ENCODE data around the gene TLE4.

Gene TLE4

DNA sequence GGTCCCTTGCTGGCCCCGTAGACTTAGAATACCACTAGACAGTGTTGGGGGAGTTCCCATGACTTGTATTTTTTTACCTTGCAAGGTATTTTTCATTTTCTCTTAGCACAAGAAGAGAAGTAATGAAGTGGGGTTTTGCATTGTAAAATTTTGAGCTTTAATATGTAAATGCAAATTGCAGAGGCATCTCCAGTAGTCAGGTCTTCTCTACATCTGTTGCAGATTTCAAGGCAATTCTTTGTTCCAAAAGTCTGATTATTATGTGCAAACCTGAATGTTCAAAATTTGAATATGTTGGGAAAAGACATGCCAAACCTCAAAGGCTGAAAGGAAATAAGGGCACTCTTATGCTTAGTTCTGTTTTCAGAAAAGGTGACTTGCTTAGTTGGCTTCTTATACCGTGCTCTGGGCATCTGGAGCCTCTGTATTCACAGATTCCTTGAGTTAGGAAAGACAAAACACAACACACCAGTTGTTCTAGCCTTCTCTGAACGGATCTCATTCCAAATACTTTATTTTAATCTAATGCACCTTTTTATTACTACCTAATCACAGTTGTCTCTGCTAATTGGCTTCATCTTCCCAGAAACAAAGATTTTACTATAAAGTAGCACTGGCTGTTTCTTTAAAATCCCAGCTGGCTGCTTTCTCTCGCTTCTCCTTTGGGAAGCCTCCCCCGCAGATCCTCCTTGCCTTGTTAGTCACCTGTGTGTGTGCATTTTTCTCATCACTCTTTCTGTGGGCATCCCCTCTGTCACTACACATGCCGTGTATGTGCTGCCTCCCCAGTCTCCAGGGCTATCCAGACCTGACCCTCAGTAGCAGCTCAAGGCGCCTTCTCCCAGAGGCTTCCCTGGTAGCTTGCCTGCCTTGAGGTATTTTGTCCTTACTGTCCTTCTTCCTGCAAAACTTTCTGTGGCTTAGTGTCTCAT lies 138.2 kb downstream of the TLE4 start:
- TF ChIP-seq, protein P1, sequence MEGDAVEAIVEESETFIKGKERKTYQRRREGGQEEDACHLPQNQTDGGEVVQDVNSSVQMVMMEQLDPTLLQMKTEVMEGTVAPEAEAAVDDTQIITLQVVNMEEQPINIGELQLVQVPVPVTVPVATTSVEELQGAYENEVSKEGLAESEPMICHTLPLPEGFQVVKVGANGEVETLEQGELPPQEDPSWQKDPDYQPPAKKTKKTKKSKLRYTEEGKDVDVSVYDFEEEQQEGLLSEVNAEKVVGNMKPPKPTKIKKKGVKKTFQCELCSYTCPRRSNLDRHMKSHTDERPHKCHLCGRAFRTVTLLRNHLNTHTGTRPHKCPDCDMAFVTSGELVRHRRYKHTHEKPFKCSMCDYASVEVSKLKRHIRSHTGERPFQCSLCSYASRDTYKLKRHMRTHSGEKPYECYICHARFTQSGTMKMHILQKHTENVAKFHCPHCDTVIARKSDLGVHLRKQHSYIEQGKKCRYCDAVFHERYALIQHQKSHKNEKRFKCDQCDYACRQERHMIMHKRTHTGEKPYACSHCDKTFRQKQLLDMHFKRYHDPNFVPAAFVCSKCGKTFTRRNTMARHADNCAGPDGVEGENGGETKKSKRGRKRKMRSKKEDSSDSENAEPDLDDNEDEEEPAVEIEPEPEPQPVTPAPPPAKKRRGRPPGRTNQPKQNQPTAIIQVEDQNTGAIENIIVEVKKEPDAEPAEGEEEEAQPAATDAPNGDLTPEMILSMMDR (IDR thresholded peaks at IDR 0.05; ENCODE audit: borderline replicate concordance, control extremely low read depth, extremely low read depth, insufficient read depth, missing control alignments): no peak
- in situ Hi-C loops (cut with MboI; ENCODE audit: low sequenced_read_pairs, unreplicated experiment): no loop called here
- no peak for DNase-seq (ENCODE audit: low spot score)

DNA sequence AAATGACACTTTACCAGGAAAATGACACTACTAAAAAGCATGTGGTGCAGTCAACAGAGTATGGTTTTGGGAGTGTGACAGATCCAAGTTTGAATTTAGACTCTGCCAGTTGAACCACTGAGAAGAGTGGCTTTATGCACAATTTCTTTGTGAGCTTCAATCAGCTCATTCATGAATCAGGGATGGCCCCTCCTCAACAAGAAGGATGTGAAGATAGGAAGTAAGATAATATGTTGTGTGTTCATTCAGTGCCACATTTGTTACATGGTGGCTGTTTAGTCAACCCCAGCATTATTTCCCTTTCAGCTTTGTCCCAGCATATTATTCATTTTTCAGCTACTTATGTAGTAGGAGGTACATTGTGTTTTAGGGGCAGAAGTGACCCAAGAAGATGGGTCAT lies 140.1 kb downstream of the TLE4 start:
- TF ChIP-seq, protein P1 (IDR thresholded peaks at IDR 0.05; ENCODE audit: borderline replicate concordance, control extremely low read depth, extremely low read depth, insufficient read depth, missing control alignments): no peak
- DNase-seq (ENCODE audit: low spot score): no peak
- in situ Hi-C loops (cut with MboI; ENCODE audit: low sequenced_read_pairs, unreplicated experiment): no loop called here

DNA sequence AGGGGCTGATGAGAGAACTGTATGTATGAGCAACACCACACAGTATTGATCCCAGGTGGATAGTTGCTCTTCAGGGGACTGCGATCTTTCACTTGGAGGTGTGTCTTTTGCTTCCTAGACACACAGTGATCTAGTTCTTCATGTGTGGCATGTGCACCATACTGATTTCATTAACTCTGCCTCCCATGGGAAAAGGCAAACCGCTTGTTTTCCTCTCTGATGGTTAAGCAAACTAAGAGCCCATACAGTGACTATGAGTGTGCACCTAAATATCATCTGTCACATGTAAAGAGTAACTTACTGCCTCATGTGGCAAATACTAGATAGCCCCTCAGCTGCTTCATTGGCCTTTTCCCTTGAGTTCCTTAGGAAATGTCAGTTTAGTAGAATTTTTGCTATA lies 147.3 kb downstream of the TLE4 start:
- DNase-seq (ENCODE audit: low spot score): no peak
- in situ Hi-C loops (cut with MboI; ENCODE audit: low sequenced_read_pairs, unreplicated experiment): no loop called here
- TF ChIP-seq, protein P1 (IDR thresholded peaks at IDR 0.05; ENCODE audit: borderline replicate concordance, control extremely low read depth, extremely low read depth, insufficient read depth, missing control alignments): no peak

DNA sequence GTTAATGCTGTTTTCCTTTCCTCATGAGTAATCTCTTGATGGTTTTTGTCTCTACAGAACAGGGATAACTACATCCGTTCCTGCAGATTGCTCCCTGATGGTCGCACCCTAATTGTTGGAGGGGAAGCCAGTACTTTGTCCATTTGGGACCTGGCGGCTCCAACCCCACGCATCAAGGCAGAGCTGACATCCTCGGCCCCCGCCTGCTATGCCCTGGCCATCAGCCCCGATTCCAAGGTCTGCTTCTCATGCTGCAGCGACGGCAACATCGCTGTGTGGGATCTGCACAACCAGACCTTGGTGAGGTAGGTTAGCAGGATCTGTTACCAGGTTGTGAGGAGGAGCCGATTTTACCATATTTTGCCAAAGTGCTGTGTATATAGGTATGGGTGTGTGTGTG lies 148.2 kb downstream of the TLE4 start:
- DNase-seq (ENCODE audit: low spot score): no peak
- in situ Hi-C loops (cut with MboI; ENCODE audit: low sequenced_read_pairs, unreplicated experiment): no loop called here

DNA sequence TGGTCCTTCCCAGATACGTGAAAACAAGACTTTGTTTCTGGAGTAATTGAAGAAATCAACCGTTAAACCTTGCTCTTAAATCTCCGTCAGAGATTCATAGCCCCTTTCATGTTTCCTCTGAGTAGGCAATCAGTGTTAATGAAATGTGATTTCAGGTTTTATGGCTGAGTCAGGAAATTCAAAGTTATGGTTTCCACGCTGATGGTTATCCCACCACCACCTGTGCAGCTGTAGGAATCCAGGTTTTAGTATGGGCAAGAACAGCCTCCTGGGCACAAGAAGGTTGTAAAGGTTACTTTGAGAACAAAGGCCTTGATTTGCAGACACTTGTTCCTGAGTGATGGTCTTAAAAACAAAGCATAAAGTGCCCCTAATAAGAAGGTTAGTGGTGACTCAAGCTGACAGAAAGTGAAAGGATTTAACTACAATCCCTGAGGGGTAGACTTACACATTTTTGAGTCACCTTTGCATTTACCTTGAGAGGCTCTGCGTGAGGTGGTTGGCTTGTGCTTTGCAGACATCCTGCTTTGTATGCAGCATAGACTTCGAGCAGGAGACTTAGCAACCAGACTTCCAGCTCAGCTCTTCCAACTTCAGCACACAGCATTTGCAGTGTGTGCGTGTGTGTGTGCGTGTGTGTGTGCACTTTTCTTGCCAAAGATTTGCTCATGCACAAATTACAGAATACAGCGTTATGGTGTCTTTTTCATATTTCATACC lies 159.6 kb downstream of the TLE4 start:
- TF ChIP-seq, protein P1 (IDR thresholded peaks at IDR 0.05; ENCODE audit: borderline replicate concordance, control extremely low read depth, extremely low read depth, insufficient read depth, missing control alignments): no peak
- DNase-seq (ENCODE audit: low spot score): no peak
- in situ Hi-C loops (cut with MboI; ENCODE audit: low sequenced_read_pairs, unreplicated experiment): no loop called here

More for the DNA sequence above, 148.2 kb downstream of the TLE4 start:
- TF ChIP-seq, protein P1 (IDR thresholded peaks at IDR 0.05; ENCODE audit: borderline replicate concordance, control extremely low read depth, extremely low read depth, insufficient read depth, missing control alignments): no peak

DNA sequence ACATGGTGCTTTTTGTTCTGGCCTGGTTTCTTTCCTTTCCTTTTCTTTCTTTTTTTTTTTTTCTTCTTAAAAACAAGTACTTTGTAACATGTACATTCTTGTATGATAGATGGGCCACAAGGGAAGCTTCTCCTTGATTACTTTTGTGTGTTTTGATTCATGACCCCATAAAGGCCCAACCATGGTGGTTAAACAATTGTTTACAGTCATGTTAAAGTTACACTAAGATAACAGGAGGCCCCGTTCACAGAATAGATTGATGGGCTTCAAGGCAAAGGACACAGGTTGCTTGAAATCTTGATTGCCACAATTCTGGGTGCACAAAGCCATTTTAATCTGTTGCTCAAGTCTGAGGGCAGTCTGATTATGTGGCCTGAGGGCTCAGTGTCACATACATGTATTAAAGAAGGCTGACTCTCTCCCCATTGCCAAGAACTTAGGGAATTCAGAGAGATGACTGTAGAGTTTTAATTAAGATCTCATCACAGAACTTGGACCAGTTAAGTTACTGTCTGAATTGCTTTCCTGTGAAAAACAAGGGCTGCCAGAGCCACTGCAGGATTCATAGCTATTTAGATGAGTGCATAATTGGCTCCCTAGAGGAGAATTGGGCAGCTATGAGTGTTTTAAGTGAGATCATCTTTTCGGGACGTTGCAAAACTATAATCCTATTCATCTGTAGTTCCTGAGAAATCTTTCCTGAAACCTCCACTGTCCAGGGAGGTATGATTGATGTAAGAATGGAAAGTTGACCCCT lies 163.4 kb downstream of the TLE4 start:
- DNase-seq (ENCODE audit: low spot score): no peak
- TF ChIP-seq, protein P1 (IDR thresholded peaks at IDR 0.05; ENCODE audit: borderline replicate concordance, control extremely low read depth, extremely low read depth, insufficient read depth, missing control alignments): no peak
- in situ Hi-C loops (cut with MboI; ENCODE audit: low sequenced_read_pairs, unreplicated experiment): no loop called here

Measured in GM13976 (cell line).